GM19025 (cell line): Measurements from ENCODE around the gene ST6GALNAC6.
"Not testable (repeated sequence)": the region's sequence is repeated elsewhere in the genome, so short reads cannot be mapped to it uniquely, and the experiment has no call there.

Experiments
- ATAC-seq: cut with Tn5 transposase; IDR thresholded peaks from one replicate; pipeline ENCODE4 v1.9.1; 2021; ENCODE audit warnings: mild to moderate bottlenecking, low read depth, moderate library complexity; ENCODE audit not compliant: unreplicated experiment

ST6GALNAC6 gene

DNA sequence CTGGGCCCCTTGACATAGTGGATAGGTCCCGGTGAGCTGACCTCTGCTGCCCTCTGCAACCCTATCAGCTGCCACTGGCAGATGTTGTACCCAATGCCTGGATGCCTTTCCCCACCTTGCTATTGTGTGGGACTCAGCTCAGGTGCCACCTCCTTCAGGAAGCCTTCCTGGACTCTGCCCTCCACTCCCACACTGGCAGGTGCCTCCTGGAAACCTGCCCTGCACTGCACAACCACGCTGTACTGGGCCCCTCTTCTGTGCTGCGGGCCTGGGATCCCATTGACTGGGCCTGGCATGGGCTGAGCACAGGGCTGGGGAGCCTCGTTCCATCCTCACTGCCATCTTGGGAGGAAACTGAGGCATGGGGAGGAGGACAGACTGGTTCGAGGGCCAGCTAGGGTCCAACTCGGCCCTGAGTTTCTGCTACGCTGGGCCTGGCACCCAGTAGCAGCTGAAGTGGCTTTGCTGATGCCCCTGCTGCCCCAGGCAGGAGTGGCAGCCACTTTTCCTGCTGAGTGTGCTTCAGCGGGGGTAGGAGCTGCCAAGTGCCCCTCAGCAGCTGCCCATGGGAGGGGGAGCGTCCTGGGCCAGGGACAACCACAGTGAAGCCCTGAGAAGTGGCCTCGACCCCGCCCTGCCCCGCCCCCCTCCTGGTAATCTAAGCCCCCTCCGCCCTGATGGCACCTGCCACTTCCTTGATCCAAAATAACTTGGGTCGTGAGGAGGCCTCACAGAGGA is 23.2 kb downstream of the ST6GALNAC6 start:
- no peak for ATAC-seq

DNA sequence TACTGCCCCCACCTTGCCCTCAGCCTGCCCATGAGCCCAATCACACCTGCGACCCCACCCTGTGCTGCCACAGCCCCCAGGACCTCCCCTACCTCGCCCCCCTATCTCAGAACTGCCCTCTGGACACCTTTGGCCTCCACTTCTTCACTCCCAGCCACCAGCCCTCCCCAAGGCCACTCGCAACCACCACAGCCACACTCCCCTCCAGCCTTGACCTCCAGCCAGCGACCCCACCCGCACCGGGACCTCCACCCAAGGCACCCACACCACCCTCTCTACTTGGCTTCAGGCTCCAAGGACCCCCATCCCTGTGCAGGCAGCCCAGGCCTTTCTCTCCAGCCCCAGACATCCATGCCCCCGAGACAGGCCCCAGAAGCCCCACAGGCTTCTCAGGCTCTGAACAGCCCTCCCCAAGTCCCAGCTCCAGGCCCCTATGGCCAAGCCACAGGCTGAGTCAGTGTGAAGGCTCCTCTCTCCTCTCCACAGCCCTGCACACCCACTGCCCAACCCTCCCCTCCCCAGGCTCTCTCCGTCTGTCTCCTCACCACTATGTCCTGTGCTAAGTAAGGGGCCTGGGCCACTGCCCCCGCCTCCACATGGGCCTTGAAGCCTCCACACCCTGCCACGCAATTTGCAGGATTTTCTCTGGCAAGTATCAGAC is 24.0 kb downstream of the ST6GALNAC6 start:
- ATAC-seq = no peak

- ATAC-seq = no peak
Measured at GRCh38 chr9:127874301-127875221, 24.8 kb downstream of the ST6GALNAC6 start.

- no peak for ATAC-seq
Measured at GRCh38 chr9:127873886-127874285, 25.5 kb downstream of the ST6GALNAC6 start.

- ATAC-seq = no peak
Measured at GRCh38 chr9:127873223-127873691, 26.1 kb downstream of the ST6GALNAC6 start.

- no peak for ATAC-seq
Measured at GRCh38 chr9:127872369-127873222, 26.8 kb downstream of the ST6GALNAC6 start.

DNA sequence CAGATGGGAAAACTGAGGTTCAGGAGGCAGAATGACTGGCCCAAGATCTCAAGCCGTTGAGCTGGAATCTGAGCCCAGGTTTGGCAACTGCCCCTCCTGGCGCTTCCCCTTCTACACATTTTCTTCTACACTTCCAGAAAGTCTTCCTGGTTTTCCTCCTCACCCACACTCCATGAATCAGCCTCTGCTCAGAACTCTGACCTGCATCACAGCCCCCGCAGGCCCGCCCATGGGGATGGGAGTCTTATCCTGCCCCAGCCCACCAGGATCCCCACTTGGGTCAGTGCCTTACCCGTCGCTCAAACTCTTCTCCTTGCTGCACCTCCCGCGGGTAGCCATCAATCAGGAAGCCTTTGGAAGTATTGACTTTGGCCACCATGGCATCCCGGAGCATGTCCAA is 27.9 kb downstream of the ST6GALNAC6 start:
- no peak for ATAC-seq

GRCh38 chr9:127870887-127871286 is 28.5 kb downstream of the ST6GALNAC6 start:
- ATAC-seq = no peak

DNA sequence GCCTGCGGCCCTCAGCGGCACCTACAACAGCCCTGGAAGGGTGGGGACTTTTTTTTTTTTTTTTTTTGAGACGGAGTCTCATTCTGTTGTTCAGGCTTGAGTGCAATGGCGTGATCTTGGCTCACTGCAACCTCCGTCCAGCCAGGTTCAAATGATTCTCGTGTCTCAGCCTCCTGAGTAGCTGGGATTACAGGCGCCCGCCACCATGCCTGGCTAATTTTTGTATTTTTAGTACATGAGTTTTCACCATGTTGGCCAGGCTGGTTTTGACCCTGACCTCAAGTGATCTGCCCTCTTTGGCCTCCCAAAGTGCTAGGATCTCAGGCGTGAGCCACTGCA is 29.3 kb downstream of the ST6GALNAC6 start:
- not testable (repeated sequence) for ATAC-seq

GRCh38 chr9:127869310-127870152 is 29.9 kb downstream of the ST6GALNAC6 start:
- no peak for ATAC-seq

- ATAC-seq = no peak
Measured at GRCh38 chr9:127868278-127868902, 31.0 kb downstream of the ST6GALNAC6 start.

- ATAC-seq = no peak
Measured at GRCh38 chr9:127867356-127868277, 31.8 kb downstream of the ST6GALNAC6 start.

DNA sequence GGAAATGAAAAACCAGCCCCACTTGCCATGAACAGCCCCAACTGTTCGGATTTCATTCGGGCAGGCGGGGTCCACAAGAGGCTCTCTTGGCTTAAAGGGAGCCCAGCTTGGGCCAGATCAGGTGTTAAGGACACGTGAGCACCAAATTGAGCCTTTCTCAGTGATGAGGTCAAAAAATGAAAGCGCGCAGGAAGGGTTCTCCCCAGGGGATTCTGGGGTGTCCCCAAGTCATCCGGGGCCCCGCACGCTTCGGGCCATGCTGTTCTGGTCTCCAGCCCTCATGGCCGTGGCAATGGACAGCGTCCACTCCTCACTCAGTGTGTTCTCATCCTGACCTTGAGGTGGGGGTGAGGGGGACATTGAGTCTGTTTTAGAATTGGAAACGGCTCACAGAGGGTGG is 32.9 kb downstream of the ST6GALNAC6 start:
- no peak for ATAC-seq

DNA sequence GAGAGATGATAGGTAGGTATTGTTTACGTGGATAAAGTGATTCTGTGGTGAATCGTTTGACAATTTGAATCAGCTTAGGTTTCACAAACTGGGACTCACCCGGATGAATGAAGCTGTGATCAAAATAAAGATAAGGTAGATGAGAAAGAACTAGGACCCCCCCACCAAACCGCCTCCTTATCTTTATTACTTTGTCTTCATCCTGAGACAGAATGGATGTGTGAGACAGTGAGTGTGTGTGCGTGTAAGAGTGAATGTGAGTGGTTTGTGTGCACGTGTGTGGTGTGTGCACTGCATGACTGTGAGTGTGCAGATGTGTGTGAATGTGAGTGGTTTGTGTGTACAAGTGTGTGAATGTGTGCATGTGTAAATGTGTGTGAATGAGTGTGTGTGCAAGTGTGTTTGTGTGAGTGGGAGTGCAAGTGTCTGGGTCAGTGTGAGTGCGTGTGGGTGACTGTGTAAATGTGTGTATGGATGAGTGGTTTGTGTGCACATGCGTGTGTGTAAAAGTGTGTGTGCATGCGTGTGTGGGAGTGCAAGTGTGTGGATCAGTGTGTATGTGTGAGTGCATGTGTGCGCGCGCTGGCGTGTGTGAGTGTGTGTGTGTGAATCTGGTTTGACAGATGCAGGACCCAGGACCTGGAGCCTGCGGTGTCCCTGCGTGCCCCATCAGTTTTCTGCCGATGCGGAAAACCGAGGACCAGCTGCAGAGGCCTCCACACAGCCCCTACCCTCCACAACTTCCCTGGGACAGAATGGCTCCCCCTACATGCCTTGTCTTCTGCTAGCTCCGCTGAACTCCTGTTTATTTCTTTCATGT is 33.5 kb downstream of the ST6GALNAC6 start:
- ATAC-seq = no peak

- no peak for ATAC-seq
Measured at GRCh38 chr9:127863191-127863621, 36.2 kb downstream of the ST6GALNAC6 start.

DNA sequence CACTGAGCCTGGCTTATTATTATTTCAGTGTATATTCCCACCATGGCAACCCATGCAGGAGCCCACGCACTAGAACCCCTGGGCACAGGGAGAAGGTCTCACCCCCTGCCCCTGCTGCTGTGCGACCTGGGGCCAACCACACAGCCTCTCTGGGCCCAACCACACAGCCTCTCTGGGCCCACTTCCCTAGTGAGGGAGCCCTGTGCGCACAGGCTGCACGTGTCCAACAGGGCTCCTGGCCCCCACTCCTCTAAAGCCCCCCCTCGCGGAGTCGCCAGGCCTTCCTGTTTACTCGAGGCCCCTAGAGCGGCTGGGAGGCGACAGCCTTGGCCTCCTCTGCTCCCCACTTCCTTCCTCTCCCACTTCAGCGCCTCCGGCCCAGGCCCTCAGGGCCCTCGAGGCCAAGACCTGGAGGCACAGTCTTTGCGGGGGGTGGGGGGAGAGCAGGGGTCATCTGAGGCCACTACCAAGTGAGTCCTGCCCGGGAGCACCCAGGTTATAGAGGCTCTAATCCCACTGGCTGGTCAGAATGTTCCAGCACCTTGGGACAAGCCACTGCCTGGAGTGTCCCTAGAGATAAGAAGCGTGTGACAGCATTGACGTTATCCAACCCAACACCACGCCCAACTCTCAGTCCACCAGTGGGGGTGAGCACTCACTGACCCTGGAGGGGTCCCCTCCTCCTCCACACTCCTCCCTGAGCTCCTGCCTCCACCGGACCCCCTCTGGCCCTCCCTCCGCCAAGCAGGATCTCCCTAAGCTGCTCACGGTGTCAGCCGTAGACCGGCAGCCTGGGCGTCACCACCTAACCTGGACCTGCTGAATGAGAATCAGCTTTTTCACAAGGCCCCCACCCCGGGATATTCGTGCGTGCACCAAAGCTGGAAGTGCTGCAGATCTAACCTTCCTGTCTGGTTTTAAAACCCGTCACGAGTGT is 37.1 kb downstream of the ST6GALNAC6 start:
- no peak for ATAC-seq
